HepG2 (cell line): ENCODE measurements around the gene FRMD4A.

Experiments
- ATAD3A ChIP-seq: sonication (generic); formaldehyde crosslinking; IDR thresholded peaks from 2 replicates; pipeline ENCODE4 v1.4.0; 2020; ENCODE audit warnings: missing genetic modification reagents
- CENPX ChIP-seq: sonication (generic); formaldehyde crosslinking; IDR thresholded peaks from 2 replicates; pipeline ENCODE4 v1.9.0; 2021; ENCODE audit warnings: mild to moderate bottlenecking, missing genetic modification reagents, moderate library complexity
- ZBTB38 ChIP-seq: sonication (generic); formaldehyde crosslinking; IDR thresholded peaks from 2 replicates; pipeline ENCODE4 v1.5.1; 2020; ENCODE audit warnings: mild to moderate bottlenecking, missing genetic modification reagents
- ZNF709 ChIP-seq: sonication (generic); formaldehyde crosslinking; IDR thresholded peaks from 2 replicates; pipeline ENCODE4 v1.5.0; 2020; ENCODE audit warnings: mild to moderate bottlenecking, missing genetic modification reagents
- TF ChIP-seq, protein P1 (sequence below): sonication (generic); formaldehyde crosslinking; IDR thresholded peaks from 2 replicates; pipeline ENCODE4 v1.5.0; 2020; ENCODE audit warnings: mild to moderate bottlenecking, missing genetic modification reagents, moderate library complexity
- TF ChIP-seq, protein P2 (sequence below): sonication (generic); formaldehyde crosslinking; IDR thresholded peaks from 2 replicates; pipeline ENCODE4 v1.8.1; 2022; ENCODE audit warnings: low read depth, mild to moderate bottlenecking, missing genetic modification reagents
- TF ChIP-seq, protein P3 (sequence below), 2 experiments: sonication (generic) in 1 of 2; formaldehyde crosslinking in 1 of 2; IDR thresholded peaks; 2 replicates each; pipeline versions ENCODE4 v1.5.1 to v1.6.1; 2011 to 2020; ENCODE audit warnings: borderline replicate concordance in 1 of 2, low read depth in 1 of 2, low read length in 1 of 2, mild to moderate bottlenecking in 1 of 2, missing genetic modification reagents in 1 of 2, moderate library complexity in 1 of 2

DNA sequence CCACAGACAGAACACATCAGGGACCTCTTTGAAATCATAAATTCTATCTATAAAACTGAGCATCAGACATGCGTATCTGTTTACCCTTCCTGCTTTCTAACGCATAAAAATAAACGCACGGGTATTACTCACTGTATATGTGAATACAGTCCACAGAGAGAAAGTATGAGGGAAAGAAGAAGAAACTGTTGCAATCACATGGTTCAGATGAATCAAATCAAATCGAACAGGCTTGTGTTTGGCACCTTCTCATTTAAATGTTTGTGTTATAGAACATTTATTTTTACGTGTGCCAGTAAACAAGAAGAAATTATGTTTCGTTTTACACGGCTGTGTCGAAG is 322.0 kb downstream of the FRMD4A start:
- TF ChIP-seq ATAD3A = no peak
- TF ChIP-seq, protein P1, sequence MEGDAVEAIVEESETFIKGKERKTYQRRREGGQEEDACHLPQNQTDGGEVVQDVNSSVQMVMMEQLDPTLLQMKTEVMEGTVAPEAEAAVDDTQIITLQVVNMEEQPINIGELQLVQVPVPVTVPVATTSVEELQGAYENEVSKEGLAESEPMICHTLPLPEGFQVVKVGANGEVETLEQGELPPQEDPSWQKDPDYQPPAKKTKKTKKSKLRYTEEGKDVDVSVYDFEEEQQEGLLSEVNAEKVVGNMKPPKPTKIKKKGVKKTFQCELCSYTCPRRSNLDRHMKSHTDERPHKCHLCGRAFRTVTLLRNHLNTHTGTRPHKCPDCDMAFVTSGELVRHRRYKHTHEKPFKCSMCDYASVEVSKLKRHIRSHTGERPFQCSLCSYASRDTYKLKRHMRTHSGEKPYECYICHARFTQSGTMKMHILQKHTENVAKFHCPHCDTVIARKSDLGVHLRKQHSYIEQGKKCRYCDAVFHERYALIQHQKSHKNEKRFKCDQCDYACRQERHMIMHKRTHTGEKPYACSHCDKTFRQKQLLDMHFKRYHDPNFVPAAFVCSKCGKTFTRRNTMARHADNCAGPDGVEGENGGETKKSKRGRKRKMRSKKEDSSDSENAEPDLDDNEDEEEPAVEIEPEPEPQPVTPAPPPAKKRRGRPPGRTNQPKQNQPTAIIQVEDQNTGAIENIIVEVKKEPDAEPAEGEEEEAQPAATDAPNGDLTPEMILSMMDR = no peak
- TF ChIP-seq, protein P2, sequence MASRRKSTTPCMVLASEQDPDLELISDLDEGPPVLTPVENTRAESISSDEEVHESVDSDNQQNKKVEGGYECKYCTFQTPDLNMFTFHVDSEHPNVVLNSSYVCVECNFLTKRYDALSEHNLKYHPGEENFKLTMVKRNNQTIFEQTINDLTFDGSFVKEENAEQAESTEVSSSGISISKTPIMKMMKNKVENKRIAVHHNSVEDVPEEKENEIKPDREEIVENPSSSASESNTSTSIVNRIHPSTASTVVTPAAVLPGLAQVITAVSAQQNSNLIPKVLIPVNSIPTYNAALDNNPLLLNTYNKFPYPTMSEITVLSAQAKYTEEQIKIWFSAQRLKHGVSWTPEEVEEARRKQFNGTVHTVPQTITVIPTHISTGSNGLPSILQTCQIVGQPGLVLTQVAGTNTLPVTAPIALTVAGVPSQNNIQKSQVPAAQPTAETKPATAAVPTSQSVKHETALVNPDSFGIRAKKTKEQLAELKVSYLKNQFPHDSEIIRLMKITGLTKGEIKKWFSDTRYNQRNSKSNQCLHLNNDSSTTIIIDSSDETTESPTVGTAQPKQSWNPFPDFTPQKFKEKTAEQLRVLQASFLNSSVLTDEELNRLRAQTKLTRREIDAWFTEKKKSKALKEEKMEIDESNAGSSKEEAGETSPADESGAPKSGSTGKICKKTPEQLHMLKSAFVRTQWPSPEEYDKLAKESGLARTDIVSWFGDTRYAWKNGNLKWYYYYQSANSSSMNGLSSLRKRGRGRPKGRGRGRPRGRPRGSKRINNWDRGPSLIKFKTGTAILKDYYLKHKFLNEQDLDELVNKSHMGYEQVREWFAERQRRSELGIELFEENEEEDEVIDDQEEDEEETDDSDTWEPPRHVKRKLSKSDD = no peak
- no peak for TF ChIP-seq CENPX (CRISPR knock-in tag)
- TF ChIP-seq ZBTB38 (CRISPR knock-in tag) = no peak
- TF ChIP-seq, protein P3, sequence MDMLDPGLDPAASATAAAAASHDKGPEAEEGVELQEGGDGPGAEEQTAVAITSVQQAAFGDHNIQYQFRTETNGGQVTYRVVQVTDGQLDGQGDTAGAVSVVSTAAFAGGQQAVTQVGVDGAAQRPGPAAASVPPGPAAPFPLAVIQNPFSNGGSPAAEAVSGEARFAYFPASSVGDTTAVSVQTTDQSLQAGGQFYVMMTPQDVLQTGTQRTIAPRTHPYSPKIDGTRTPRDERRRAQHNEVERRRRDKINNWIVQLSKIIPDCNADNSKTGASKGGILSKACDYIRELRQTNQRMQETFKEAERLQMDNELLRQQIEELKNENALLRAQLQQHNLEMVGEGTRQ (IDR thresholded peaks at IDR 0.05; ENCODE audit: low read depth, low read length) = no peak
- TF ChIP-seq, protein P3 (CRISPR knock-in tag; IDR thresholded peaks at IDR 0.05; ENCODE audit: borderline replicate concordance) = no peak
- no peak for TF ChIP-seq ZNF709 (CRISPR knock-in tag)
